HepG2 (cell line): ENCODE results near the gene MCM3AP. TPM values are rescaled to one million over a fixed set of nuclear protein-coding genes. Genes with fewer than 3 reads are reported as not detected.

ENCODE experiments used
- CREB3 ChIP-seq: sonication (generic); formaldehyde crosslinking; IDR thresholded peaks from 2 replicates; pipeline ENCODE4 v1.5.0; 2020; ENCODE audit warnings: missing genetic modification reagents
- FOXO1 ChIP-seq: sonication (generic); formaldehyde crosslinking; IDR thresholded peaks from 2 replicates; pipeline ENCODE4 v1.4.0; 2020; ENCODE audit warnings: missing genetic modification reagents
- KLF12 ChIP-seq: sonication (generic); formaldehyde crosslinking; IDR thresholded peaks from 2 replicates; pipeline ENCODE4 v1.4.0; 2020; ENCODE audit warnings: missing genetic modification reagents, borderline replicate concordance
- LBX2 ChIP-seq: sonication (generic); formaldehyde crosslinking; IDR thresholded peaks from 2 replicates; pipeline ENCODE4 v1.5.0; 2020; ENCODE audit warnings: missing genetic modification reagents, mild to moderate bottlenecking, borderline replicate concordance
- MTA1 ChIP-seq: sonication (generic); formaldehyde crosslinking; IDR thresholded peaks from 2 replicates; pipeline ENCODE4 v1.4.0; 2020; ENCODE audit warnings: missing genetic modification reagents, mild to moderate bottlenecking, borderline replicate concordance
- NFE2 ChIP-seq: sonication (generic); formaldehyde crosslinking; IDR thresholded peaks from 2 replicates; pipeline ENCODE4 v1.4.0; 2020; ENCODE audit warnings: missing genetic modification reagents
- NR2C2 ChIP-seq: sonication (generic); formaldehyde crosslinking; IDR thresholded peaks from 2 replicates; pipeline ENCODE4 v1.4.0; 2020; ENCODE audit warnings: missing genetic modification reagents, mild to moderate bottlenecking, moderate library complexity, borderline replicate concordance
- PRMT3 ChIP-seq: sonication (generic); formaldehyde crosslinking; IDR thresholded peaks from 2 replicates; pipeline ENCODE4 v1.8.1; 2022; ENCODE audit warnings: low read depth, mild to moderate bottlenecking, moderate library complexity, missing genetic modification reagents, borderline replicate concordance
- SNAI1 ChIP-seq: sonication (generic); formaldehyde crosslinking; IDR thresholded peaks from 2 replicates; pipeline ENCODE4 v1.5.0; 2020; ENCODE audit warnings: mild to moderate bottlenecking, missing genetic modification reagents, borderline replicate concordance
- TCF7L2 ChIP-seq: IDR thresholded peaks from 2 replicates; pipeline ENCODE4 v1.6.1; 2011; ENCODE audit warnings: mild to moderate bottlenecking, low read depth, low read length, moderate library complexity
- ZIK1 ChIP-seq: sonication (generic); formaldehyde crosslinking; IDR thresholded peaks from 2 replicates; pipeline ENCODE4 v1.5.0; 2020; ENCODE audit warnings: mild to moderate bottlenecking, low read depth, missing genetic modification reagents, borderline replicate concordance
- ZNF18 ChIP-seq: sonication (generic); formaldehyde crosslinking; IDR thresholded peaks from 2 replicates; pipeline ENCODE4 v1.8.0; 2022; ENCODE audit warnings: mild to moderate bottlenecking, missing genetic modification reagents; ENCODE audit not compliant: insufficient replicate concordance
- ZNF343 ChIP-seq: sonication (generic); formaldehyde crosslinking; IDR thresholded peaks from 2 replicates; pipeline ENCODE4 v1.4.0; 2020; ENCODE audit warnings: mild to moderate bottlenecking, missing genetic modification reagents
- ZNF513 ChIP-seq: sonication (generic); formaldehyde crosslinking; conservative IDR thresholded peaks from 2 replicates; pipeline ENCODE4 v1.5.0; 2020; ENCODE audit warnings: missing genetic modification reagents
- polyA plus RNA-seq, 8 experiments: library from polyadenylated mRNA; depleted of rRNA in 3 of 8; stranded (reverse) in 7 of 8; unstranded in 1 of 8; fragments of >200 nt; fragmentation: Illumina TruSeq in 4 of 8; extraction: Trizol in 4 of 8; gene quantifications; 2 replicates each; pipeline versions ENCODE4 v1.2.1 to v1.2.3, GENCODE V29; 2011 to 2016; ENCODE audit warnings: low read depth in 4 of 8, missing spikeins in 1 of 8, mixed read lengths in 1 of 8; ENCODE audit not compliant: insufficient read depth in 1 of 8
- total RNA-seq, 5 experiments: library from RNA; depleted of rRNA; stranded (reverse); fragments of >200 nt; fragmentation: Illumina TruSeq; extraction: Trizol; gene quantifications; 2 replicates each; pipeline ENCODE4 v1.2.3, GENCODE V29; 2016; ENCODE audit warnings: low read depth in 1 of 5
- TF ChIP-seq, protein P1 (sequence below): IDR thresholded peaks from 2 replicates; pipeline ENCODE4 v1.6.1; 2016; ENCODE audit warnings: missing compliant biosample characterization, missing genetic modification reagents, borderline replicate concordance
- TF ChIP-seq, protein P2 (sequence below): IDR thresholded peaks from 2 replicates; pipeline ENCODE4 v1.6.1; 2016
- TF ChIP-seq, protein P3 (sequence below): fragments of 450-650 bp; IDR thresholded peaks from 2 replicates; pipeline ENCODE4 v1.6.1; 2017
- TF ChIP-seq, protein P4 (sequence below): sonication (generic); formaldehyde crosslinking; IDR thresholded peaks from 2 replicates; pipeline ENCODE4 v1.5.0; 2020; ENCODE audit warnings: mild to moderate bottlenecking, missing genetic modification reagents

MCM3AP gene
- total and polyA plus RNA-seq, 2 of the 13 experiments (the other 11 are each of a cell fraction or from before 2014, with no cell fraction given), result 27.0 to 54.7 TPM

- peak; percentile 21; the same call in 1 of the 2 replicates for TF ChIP-seq CREB3 (CRISPR knock-in tag)
- TF ChIP-seq LBX2 (CRISPR knock-in tag), result no peak
- no peak for TF ChIP-seq TCF7L2
- no peak for TF ChIP-seq ZIK1 (CRISPR knock-in tag)
- TF ChIP-seq PRMT3 (CRISPR knock-in tag), result no peak
- TF ChIP-seq, protein P1, sequence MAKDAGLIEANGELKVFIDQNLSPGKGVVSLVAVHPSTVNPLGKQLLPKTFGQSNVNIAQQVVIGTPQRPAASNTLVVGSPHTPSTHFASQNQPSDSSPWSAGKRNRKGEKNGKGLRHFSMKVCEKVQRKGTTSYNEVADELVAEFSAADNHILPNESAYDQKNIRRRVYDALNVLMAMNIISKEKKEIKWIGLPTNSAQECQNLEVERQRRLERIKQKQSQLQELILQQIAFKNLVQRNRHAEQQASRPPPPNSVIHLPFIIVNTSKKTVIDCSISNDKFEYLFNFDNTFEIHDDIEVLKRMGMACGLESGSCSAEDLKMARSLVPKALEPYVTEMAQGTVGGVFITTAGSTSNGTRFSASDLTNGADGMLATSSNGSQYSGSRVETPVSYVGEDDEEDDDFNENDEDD (CRISPR knock-in tag), result peak; percentile 63; the same call in 1 of the 2 replicates
- 0 out of 2 replicates have a peak, but pooled peaks have one; percentile 27 for TF ChIP-seq ZNF343 (CRISPR knock-in tag)
- TF ChIP-seq, protein P2, sequence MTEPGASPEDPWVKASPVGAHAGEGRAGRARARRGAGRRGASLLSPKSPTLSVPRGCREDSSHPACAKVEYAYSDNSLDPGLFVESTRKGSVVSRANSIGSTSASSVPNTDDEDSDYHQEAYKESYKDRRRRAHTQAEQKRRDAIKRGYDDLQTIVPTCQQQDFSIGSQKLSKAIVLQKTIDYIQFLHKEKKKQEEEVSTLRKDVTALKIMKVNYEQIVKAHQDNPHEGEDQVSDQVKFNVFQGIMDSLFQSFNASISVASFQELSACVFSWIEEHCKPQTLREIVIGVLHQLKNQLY, result no peak
- TF ChIP-seq SNAI1 (CRISPR knock-in tag), result no peak
- peak; percentile 60 for TF ChIP-seq ZNF18 (CRISPR knock-in tag)
- TF ChIP-seq NFE2 (CRISPR knock-in tag), result no peak
- TF ChIP-seq KLF12, result peak; percentile 75; the same call in 1 of the 2 replicates
- no peak for TF ChIP-seq FOXO1 (CRISPR knock-in tag)
- TF ChIP-seq, protein P3, sequence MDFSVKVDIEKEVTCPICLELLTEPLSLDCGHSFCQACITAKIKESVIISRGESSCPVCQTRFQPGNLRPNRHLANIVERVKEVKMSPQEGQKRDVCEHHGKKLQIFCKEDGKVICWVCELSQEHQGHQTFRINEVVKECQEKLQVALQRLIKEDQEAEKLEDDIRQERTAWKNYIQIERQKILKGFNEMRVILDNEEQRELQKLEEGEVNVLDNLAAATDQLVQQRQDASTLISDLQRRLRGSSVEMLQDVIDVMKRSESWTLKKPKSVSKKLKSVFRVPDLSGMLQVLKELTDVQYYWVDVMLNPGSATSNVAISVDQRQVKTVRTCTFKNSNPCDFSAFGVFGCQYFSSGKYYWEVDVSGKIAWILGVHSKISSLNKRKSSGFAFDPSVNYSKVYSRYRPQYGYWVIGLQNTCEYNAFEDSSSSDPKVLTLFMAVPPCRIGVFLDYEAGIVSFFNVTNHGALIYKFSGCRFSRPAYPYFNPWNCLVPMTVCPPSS, result no peak
- no peak for TF ChIP-seq ZNF513
- TF ChIP-seq MTA1 (CRISPR knock-in tag), result no peak
- no peak for TF ChIP-seq NR2C2 (CRISPR knock-in tag)
- TF ChIP-seq, protein P4, sequence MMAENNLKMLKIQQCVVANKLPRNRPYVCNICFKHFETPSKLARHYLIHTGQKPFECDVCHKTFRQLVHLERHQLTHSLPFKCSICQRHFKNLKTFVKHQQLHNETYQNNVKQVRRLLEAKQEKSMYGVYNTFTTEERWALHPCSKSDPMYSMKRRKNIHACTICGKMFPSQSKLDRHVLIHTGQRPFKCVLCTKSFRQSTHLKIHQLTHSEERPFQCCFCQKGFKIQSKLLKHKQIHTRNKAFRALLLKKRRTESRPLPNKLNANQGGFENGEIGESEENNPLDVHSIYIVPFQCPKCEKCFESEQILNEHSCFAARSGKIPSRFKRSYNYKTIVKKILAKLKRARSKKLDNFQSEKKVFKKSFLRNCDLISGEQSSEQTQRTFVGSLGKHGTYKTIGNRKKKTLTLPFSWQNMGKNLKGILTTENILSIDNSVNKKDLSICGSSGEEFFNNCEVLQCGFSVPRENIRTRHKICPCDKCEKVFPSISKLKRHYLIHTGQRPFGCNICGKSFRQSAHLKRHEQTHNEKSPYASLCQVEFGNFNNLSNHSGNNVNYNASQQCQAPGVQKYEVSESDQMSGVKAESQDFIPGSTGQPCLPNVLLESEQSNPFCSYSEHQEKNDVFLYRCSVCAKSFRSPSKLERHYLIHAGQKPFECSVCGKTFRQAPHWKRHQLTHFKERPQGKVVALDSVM (CRISPR knock-in tag), result no peak
These were observed 39.1 kb upstream of the MCM3AP start (continued) for GRCh38 chr21:46324390-46325072.
